HepG2 (cell line): ENCODE results near the gene DOK5.

Experiments
- MTA1 ChIP-seq: sonication (generic); formaldehyde crosslinking; IDR thresholded peaks from 2 replicates; pipeline ENCODE4 v1.4.0; 2020; ENCODE audit warnings: missing genetic modification reagents, mild to moderate bottlenecking, borderline replicate concordance
- SALL2 ChIP-seq: sonication (generic); formaldehyde crosslinking; IDR thresholded peaks from 2 replicates; pipeline ENCODE4 v1.8.1; 2023; ENCODE audit warnings: mild to moderate bottlenecking, missing genetic modification reagents, inconsistent platforms
- SIN3A ChIP-seq: IDR thresholded peaks from 2 replicates; pipeline ENCODE4 v1.6.1; 2011; ENCODE audit warnings: low read depth, mild to moderate bottlenecking, control low read depth, low read length, borderline replicate concordance
- ZNF282 ChIP-seq: fragments of 450-650 bp; IDR thresholded peaks from 2 replicates; pipeline ENCODE4 v1.6.1; 2018; ENCODE audit not compliant: partially characterized antibody
- ZNF44 ChIP-seq: sonication (generic); formaldehyde crosslinking; IDR thresholded peaks from 2 replicates; pipeline ENCODE4 v1.5.1; 2020; ENCODE audit warnings: mild to moderate bottlenecking, missing genetic modification reagents
- ZNF792 ChIP-seq: IDR thresholded peaks from 2 replicates; pipeline ENCODE4 v1.6.1; 2016
- TF ChIP-seq, protein P1 (sequence below): sonication (generic); formaldehyde crosslinking; IDR thresholded peaks from 2 replicates; pipeline ENCODE4 v1.5.1; 2020; ENCODE audit warnings: missing genetic modification reagents, mild to moderate bottlenecking, borderline replicate concordance
- TF ChIP-seq, protein P2 (sequence below): sonication (generic); formaldehyde crosslinking; IDR thresholded peaks from 2 replicates; pipeline ENCODE4 v1.5.0; 2020; ENCODE audit warnings: mild to moderate bottlenecking, missing genetic modification reagents, moderate library complexity
- TF ChIP-seq, protein P3 (sequence below): sonication (generic); formaldehyde crosslinking; IDR thresholded peaks from 2 replicates; pipeline ENCODE4 v1.9.0; 2021; ENCODE audit warnings: missing genetic modification reagents, borderline replicate concordance
- TF ChIP-seq, protein P4 (sequence below): sonication (generic); formaldehyde crosslinking; IDR thresholded peaks from 2 replicates; pipeline ENCODE4 v1.4.0; 2020; ENCODE audit warnings: mild to moderate bottlenecking, missing genetic modification reagents
- TF ChIP-seq, protein P5 (sequence below): sonication (generic); formaldehyde crosslinking; IDR thresholded peaks from 2 replicates; pipeline ENCODE4 v1.8.0; 2022; ENCODE audit warnings: mild to moderate bottlenecking, missing genetic modification reagents

GRCh38 chr20:54550776-54551396, 75.5 kb downstream of the DOK5 start:
- TF ChIP-seq MTA1: no peak
- TF ChIP-seq ZNF282: no peak
- no peak for TF ChIP-seq ZNF44
- TF ChIP-seq, protein P1, sequence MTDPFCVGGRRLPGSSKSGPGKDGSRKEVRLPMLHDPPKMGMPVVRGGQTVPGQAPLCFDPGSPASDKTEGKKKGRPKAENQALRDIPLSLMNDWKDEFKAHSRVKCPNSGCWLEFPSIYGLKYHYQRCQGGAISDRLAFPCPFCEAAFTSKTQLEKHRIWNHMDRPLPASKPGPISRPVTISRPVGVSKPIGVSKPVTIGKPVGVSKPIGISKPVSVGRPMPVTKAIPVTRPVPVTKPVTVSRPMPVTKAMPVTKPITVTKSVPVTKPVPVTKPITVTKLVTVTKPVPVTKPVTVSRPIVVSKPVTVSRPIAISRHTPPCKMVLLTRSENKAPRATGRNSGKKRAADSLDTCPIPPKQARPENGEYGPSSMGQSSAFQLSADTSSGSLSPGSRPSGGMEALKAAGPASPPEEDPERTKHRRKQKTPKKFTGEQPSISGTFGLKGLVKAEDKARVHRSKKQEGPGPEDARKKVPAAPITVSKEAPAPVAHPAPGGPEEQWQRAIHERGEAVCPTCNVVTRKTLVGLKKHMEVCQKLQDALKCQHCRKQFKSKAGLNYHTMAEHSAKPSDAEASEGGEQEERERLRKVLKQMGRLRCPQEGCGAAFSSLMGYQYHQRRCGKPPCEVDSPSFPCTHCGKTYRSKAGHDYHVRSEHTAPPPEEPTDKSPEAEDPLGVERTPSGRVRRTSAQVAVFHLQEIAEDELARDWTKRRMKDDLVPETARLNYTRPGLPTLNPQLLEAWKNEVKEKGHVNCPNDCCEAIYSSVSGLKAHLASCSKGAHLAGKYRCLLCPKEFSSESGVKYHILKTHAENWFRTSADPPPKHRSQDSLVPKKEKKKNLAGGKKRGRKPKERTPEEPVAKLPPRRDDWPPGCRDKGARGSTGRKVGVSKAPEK (CRISPR knock-in tag): no peak
- TF ChIP-seq SALL2 (CRISPR knock-in tag): no peak
- TF ChIP-seq, protein P2, sequence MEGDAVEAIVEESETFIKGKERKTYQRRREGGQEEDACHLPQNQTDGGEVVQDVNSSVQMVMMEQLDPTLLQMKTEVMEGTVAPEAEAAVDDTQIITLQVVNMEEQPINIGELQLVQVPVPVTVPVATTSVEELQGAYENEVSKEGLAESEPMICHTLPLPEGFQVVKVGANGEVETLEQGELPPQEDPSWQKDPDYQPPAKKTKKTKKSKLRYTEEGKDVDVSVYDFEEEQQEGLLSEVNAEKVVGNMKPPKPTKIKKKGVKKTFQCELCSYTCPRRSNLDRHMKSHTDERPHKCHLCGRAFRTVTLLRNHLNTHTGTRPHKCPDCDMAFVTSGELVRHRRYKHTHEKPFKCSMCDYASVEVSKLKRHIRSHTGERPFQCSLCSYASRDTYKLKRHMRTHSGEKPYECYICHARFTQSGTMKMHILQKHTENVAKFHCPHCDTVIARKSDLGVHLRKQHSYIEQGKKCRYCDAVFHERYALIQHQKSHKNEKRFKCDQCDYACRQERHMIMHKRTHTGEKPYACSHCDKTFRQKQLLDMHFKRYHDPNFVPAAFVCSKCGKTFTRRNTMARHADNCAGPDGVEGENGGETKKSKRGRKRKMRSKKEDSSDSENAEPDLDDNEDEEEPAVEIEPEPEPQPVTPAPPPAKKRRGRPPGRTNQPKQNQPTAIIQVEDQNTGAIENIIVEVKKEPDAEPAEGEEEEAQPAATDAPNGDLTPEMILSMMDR: no peak
- no peak for TF ChIP-seq SIN3A
- TF ChIP-seq, protein P3, sequence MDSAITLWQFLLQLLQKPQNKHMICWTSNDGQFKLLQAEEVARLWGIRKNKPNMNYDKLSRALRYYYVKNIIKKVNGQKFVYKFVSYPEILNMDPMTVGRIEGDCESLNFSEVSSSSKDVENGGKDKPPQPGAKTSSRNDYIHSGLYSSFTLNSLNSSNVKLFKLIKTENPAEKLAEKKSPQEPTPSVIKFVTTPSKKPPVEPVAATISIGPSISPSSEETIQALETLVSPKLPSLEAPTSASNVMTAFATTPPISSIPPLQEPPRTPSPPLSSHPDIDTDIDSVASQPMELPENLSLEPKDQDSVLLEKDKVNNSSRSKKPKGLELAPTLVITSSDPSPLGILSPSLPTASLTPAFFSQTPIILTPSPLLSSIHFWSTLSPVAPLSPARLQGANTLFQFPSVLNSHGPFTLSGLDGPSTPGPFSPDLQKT: no peak
- TF ChIP-seq ZNF792 (CRISPR knock-in tag): no peak
- TF ChIP-seq, protein P4, sequence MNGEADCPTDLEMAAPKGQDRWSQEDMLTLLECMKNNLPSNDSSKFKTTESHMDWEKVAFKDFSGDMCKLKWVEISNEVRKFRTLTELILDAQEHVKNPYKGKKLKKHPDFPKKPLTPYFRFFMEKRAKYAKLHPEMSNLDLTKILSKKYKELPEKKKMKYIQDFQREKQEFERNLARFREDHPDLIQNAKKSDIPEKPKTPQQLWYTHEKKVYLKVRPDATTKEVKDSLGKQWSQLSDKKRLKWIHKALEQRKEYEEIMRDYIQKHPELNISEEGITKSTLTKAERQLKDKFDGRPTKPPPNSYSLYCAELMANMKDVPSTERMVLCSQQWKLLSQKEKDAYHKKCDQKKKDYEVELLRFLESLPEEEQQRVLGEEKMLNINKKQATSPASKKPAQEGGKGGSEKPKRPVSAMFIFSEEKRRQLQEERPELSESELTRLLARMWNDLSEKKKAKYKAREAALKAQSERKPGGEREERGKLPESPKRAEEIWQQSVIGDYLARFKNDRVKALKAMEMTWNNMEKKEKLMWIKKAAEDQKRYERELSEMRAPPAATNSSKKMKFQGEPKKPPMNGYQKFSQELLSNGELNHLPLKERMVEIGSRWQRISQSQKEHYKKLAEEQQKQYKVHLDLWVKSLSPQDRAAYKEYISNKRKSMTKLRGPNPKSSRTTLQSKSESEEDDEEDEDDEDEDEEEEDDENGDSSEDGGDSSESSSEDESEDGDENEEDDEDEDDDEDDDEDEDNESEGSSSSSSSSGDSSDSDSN (CRISPR knock-in tag): no peak
- TF ChIP-seq, protein P5, sequence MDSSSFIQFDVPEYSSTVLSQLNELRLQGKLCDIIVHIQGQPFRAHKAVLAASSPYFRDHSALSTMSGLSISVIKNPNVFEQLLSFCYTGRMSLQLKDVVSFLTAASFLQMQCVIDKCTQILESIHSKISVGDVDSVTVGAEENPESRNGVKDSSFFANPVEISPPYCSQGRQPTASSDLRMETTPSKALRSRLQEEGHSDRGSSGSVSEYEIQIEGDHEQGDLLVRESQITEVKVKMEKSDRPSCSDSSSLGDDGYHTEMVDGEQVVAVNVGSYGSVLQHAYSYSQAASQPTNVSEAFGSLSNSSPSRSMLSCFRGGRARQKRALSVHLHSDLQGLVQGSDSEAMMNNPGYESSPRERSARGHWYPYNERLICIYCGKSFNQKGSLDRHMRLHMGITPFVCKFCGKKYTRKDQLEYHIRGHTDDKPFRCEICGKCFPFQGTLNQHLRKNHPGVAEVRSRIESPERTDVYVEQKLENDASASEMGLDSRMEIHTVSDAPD: no peak
